Heart right ventricle (tissue), 16 donors: Measurements from ENCODE around the gene ARHGEF10L. TPM values are rescaled to one million over a fixed set of nuclear protein-coding genes. Genes with fewer than 3 reads are reported as not detected.

Source experiments
- ATAC-seq, 8 donors: fragments of 200-7000 bp; cut with Tn5 transposase; one replicate each; pipeline ENCODE4 v1.9.1; 2020; ENCODE audit warnings: mild to moderate bottlenecking in 8 of 8, moderate library complexity in 8 of 8, moderate number of reproducible peaks in 1 of 8
- DNase-seq, 2 donors: peaks; one replicate each; pipeline ENCODE4 v3.0.0-alpha.2; 2020
- H3K27ac ChIP-seq, 10 donors: fragments of 200-600 bp; sonication (generic) in 2 of 10; one replicate each; pipeline versions ENCODE4 v1.5.0 to v1.8.0; 2020 to 2022; ENCODE audit warnings: mild to moderate bottlenecking in 3 of 10
- H3K27me3 ChIP-seq, 7 donors: fragments of 200-600 bp; one replicate each; pipeline ENCODE4 v1.8.0; 2021 to 2022; ENCODE audit warnings: mild to moderate bottlenecking in 2 of 7
- H3K36me3 ChIP-seq, 9 donors: fragments of 200-600 bp; sonication (generic) in 1 of 9; one replicate each; pipeline versions ENCODE4 v1.5.0 to v1.8.0; 2020 to 2022; ENCODE audit warnings: mild to moderate bottlenecking in 2 of 9
- H3K4me1 ChIP-seq, 9 donors: fragments of 200-600 bp; sonication (generic) in 1 of 9; one replicate each; pipeline versions ENCODE4 v1.5.0 to v1.8.0; 2020 to 2022; ENCODE audit warnings: mild to moderate bottlenecking in 4 of 9
- H3K4me3 ChIP-seq, 10 donors: fragments of 200-600 bp; sonication (generic) in 2 of 10; one replicate each; pipeline versions ENCODE4 v1.5.0 to v1.8.0; 2020 to 2022; ENCODE audit warnings: mild to moderate bottlenecking in 7 of 10, moderate library complexity in 2 of 10
- H3K9me3 ChIP-seq, 11 donors: fragments of 200-600 bp in 10 of 11; sonication (generic) in 2 of 11; one replicate each; pipeline versions ENCODE4 v1.5.0 to v1.8.0; 2013 to 2022; ENCODE audit warnings: mild to moderate bottlenecking in 2 of 11, control low read depth in 1 of 11, moderate library complexity in 1 of 11
- WGBS, 2 donors: extraction: QIAGEN DNeasy Blood & Tissue Kit; methylation state at CpG; one replicate each; pipeline ENCODE4 v1.1.7; 2013; ENCODE audit warnings: inconsistent platforms in 1 of 2; 5-methylcytosine and 5-hydroxymethylcytosine counted together
- intact Hi-C, 10 donors: fragments of 100-400 bp; cut with DNase I; formaldehyde crosslinking; loops; one replicate each; pipeline versions ENCODE4 v1.11.1 to v1.14.2; 2022
- polyA plus RNA-seq, 2 donors: library from polyadenylated mRNA; stranded (reverse); fragments of 200-250 nt; gene quantifications; one replicate each; pipeline ENCODE4 v1.2.3, GENCODE V29; 2013
- total RNA-seq, 10 donors: library from RNA; stranded (reverse); fragmentation: NEBNext Ultra II Directional in 3 of 10; extraction: Animal tissue kit (Norgen Biotek cat#: 25700) in 3 of 10; gene quantifications; one replicate each; pipeline versions ENCODE4 v1.2.1 to v1.2.4, GENCODE V29; 2021 to 2023
- TF ChIP-seq, protein P1 (sequence below), 9 donors: fragments of 200-600 bp; sonication (generic) in 2 of 9; IDR thresholded peaks; one replicate each; pipeline versions ENCODE4 v1.5.0 to v1.8.0; 2021 to 2022; ENCODE audit warnings: antibody characterized with exemption in 9 of 9, mild to moderate bottlenecking in 5 of 9, moderate library complexity in 1 of 9
- donor health status: Arrhythmogenic right ventricular cardiomyopathy.
- donor health status: ischemic (EF 13 %, LVEDD 7.1; RV severe dilation, severe dysfunction).
- donor health status: healthy with polysubstance abuse.
- donor health status: DM: no; HTN: yes; CAD: no.
- donor health status: DM: no; HTN: no; CAD: no.
- donor health status: ischemic (EF 25% LVEDD 6.9; RV normal size, moderate dysfunction).
- donor health status: ischemic (EF 25% LVEDD 5.7; RV mildly dilated, moderate dysfunction).
- donor health status: healthy.
- donor health status: DM: yes; HTN: yes; CAD: no.
- donor health status: Ischemic cardiomyopathy.
- donor health status: ischemic (EF 35%, LVEDD 5.7; RV mildly dilated, moderate dysfunction).
- donor health status: nonischemic (EF 11% LVEDD 7.7; RV severe dilation, severe dysfunction).
- donor health status: DM: yes; HTN: yes; CAD: no.
- donor health status: PGD.
- donor health status: ischemic (EF 29% LVEDD 5.4; RV normal size, mild dysfunction).
- donor health status: nonischemic (EF 23%, LVEDD 6.1; RV moderate dilation, normal function).

The ARHGEF10L gene
- total and polyA plus RNA-seq, 12 donors, result 45.4 to 68.4 (median 50.6) TPM

DNA sequence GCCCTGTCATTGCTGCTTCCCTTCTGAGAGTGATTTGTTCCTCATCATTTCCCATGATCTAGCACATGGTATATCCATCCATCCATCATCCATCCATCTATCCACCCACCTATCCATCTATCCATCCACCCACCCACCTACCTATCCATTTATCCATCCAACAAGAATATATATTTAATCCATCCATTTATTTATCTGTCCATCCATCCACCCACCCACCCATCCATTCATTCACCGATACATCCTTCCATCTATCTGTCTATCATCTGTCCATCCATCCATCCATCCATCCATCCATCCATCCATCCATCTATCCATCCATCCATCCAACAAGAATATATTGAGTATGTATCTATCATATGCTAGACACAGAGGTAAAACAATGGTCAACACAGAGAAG is 115.7 kb downstream of the ARHGEF10L start:
- Histone ChIP-seq H3K27ac (no peak overlapping the region), H3K4me1 (peaks cover 0 to 16% (median 10%) of the 10 kb centered on the region in 9 donors), H3K4me3 (no peak overlapping the region), H3K9me3 (no peaks in the 10 kb centered on the region), H3K36me3 (peaks cover 0 to 100% (median 39%) of the 10 kb centered on the region in 9 donors), H3K27me3 (no peaks in the 10 kb centered on the region)
- 94 to 97% methylated on average over 1 of the region's 1 CpG for WGBS, 2 donors
- no peak for ATAC-seq
- no peak for DNase-seq
- intact Hi-C loops, result loop anchor here in 2 of 10 donors (10.0 kb wide), 2 partner anchors 440 to 930 kb away; no protein-coding TSS in a partner anchor
- TF ChIP-seq, protein P1, sequence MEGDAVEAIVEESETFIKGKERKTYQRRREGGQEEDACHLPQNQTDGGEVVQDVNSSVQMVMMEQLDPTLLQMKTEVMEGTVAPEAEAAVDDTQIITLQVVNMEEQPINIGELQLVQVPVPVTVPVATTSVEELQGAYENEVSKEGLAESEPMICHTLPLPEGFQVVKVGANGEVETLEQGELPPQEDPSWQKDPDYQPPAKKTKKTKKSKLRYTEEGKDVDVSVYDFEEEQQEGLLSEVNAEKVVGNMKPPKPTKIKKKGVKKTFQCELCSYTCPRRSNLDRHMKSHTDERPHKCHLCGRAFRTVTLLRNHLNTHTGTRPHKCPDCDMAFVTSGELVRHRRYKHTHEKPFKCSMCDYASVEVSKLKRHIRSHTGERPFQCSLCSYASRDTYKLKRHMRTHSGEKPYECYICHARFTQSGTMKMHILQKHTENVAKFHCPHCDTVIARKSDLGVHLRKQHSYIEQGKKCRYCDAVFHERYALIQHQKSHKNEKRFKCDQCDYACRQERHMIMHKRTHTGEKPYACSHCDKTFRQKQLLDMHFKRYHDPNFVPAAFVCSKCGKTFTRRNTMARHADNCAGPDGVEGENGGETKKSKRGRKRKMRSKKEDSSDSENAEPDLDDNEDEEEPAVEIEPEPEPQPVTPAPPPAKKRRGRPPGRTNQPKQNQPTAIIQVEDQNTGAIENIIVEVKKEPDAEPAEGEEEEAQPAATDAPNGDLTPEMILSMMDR (IDR thresholded peaks at IDR 0.05), result no peak

DNA sequence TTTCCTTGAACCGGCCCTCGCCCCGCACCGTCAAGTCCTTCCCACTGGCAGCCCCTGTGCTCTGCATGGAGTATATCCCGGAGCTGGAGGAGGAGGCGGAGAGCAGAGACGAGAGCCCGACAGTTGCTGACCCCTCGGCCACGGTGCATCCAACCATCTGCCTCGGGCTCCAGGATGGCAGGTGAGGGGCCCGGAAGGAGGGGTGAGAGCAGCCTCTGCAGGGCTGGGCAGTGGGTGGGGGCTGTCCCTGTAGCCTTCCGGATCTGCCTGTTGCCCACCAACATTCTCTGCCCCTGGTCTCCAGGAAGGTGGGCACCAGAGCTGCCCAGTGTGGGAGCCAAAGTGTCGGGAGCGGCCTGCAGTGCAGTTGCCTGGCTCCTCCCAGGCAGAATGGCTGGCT is 116.4 kb downstream of the ARHGEF10L start:
- no peak for ATAC-seq
- TF ChIP-seq, protein P1 (IDR thresholded peaks at IDR 0.05), result no peak
- no peaks in the 10 kb centered on the region for H3K27me3 ChIP-seq
- H3K4me3 ChIP-seq, result no peak overlapping the region
- no peak overlapping the region for H3K27ac ChIP-seq
- H3K4me1 ChIP-seq, result peaks cover 0 to 16% (median 10%) of the 10 kb centered on the region in 9 donors
- H3K36me3 ChIP-seq, result peaks cover 0 to 100% (median 33%) of the 10 kb centered on the region in 9 donors
- intact Hi-C loops, result loop anchor here in 2 of 10 donors (10.0 kb wide), 2 partner anchors 439 to 929 kb away; no protein-coding TSS in a partner anchor
- no peaks in the 10 kb centered on the region for H3K9me3 ChIP-seq
- DNase-seq, result no peak
- WGBS, 2 donors, result 89 to 94% methylated on average over 15 of the region's 15 CpGs

DNA sequence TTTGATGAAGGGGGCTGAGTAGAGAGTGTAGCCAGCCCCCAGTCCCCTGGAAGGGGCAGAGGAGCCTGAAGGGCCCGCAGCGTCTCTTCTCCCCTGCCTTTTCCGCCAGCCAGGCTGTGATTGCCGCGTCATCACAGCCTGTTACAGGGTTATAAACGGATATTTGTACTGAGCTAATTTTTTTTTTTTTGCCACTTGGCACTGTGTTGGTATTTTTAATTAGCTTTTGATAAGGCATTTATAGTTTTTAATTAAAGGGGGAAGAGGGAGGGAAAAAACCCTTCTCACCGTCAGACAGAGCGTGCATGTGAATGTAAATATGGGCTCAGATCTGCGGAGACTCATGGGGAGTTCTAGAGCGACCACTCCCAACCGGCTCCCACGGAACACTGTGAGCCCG is 117.9 kb downstream of the ARHGEF10L start:
- peaks cover 0 to 16% (median 10%) of the 10 kb centered on the region in 9 donors for H3K4me1 ChIP-seq
- TF ChIP-seq, protein P1 (IDR thresholded peaks at IDR 0.05), result no peak
- H3K36me3 ChIP-seq, result peaks cover 0 to 93% (median 33%) of the 10 kb centered on the region in 9 donors
- H3K27ac ChIP-seq, result no peak overlapping the region
- intact Hi-C loops, result loop anchor here in 2 of 10 donors (10.0 kb wide), 2 partner anchors 437 to 927 kb away; no protein-coding TSS in a partner anchor
- WGBS, 2 donors, result 85 to 86% methylated on average over 13 of the region's 13 CpGs
- no peaks in the 10 kb centered on the region for H3K9me3 ChIP-seq
- H3K27me3 ChIP-seq, result no peaks in the 10 kb centered on the region
- ATAC-seq, result no peak
- no peak overlapping the region for H3K4me3 ChIP-seq
- DNase-seq, result no peak

DNA sequence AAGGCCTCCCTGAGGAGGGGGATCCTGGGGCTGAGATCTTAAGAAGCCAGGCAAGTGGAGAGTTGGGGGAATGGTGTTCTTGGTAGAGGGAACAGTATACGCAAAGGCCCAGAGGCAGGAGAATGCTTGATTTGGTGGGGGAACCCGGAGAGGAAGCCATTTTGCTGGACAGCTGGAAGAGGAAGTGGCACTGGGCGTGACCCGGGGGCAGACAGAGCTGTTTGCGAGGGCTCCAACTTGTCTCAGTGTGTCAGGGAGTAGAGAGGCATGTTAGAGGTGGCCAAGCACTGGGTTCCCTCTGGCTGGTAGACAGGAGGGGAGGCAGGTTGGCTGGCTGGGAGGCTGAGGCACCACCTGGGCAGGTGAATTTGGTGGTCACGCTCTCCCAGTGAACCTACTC is 119.3 kb downstream of the ARHGEF10L start:
- DNase-seq (no peak), ATAC-seq (no peak)
- Histone ChIP-seq H3K4me1 (peaks cover 0 to 9% (median 4%) of the 10 kb centered on the region in 9 donors), H3K9me3 (no peaks in the 10 kb centered on the region), H3K36me3 (peaks cover 0 to 91% (median 33%) of the 10 kb centered on the region in 9 donors), H3K27ac (no peak overlapping the region), H3K4me3 (no peak overlapping the region), H3K27me3 (no peaks in the 10 kb centered on the region)
- intact Hi-C loops, result loop anchor here in 2 of 10 donors (10.0 kb wide), 2 partner anchors 436 to 926 kb away; no protein-coding TSS in a partner anchor
- TF ChIP-seq, protein P1 (IDR thresholded peaks at IDR 0.05), result no peak
- 83 to 89% methylated on average over 6 of the region's 6 CpGs for WGBS, 2 donors
